AG09309 (cell line): ENCODE results near the gene CXCL17.

ENCODE experiments used
- DNase-seq: peaks from one replicate; pipeline ENCODE4 v3.0.0-alpha.2; 2010; ENCODE audit warnings: low read depth
- H3K4me3 ChIP-seq: 2 replicates; pipeline ENCODE4 v1.5.1; 2011; ENCODE audit warnings: mild to moderate bottlenecking, low read depth, low read length, moderate library complexity; ENCODE audit not compliant: control insufficient read depth
- CTCF ChIP-seq: IDR thresholded peaks from 2 replicates; pipeline ENCODE4 v1.5.1; 2011; ENCODE audit warnings: mild to moderate bottlenecking, low read depth, low read length, inconsistent platforms; ENCODE audit not compliant: insufficient read depth, control insufficient read depth; ENCODE audit errors: missing control alignments

Gene CXCL17

GRCh38 chr19:42421101-42421500, 21.6 kb downstream of the CXCL17 start:
- no peak for TF ChIP-seq CTCF
- DNase-seq, result no peak
- no peak overlapping the region for H3K4me3 ChIP-seq

GRCh38 chr19:42420055-42420544, 22.6 kb downstream of the CXCL17 start:
- peak; percentile 65 for TF ChIP-seq CTCF
- DNase-seq, result no peak
- no peak overlapping the region for H3K4me3 ChIP-seq

GRCh38 chr19:42419309-42419708, 23.4 kb downstream of the CXCL17 start:
- no peak for TF ChIP-seq CTCF
- no peak for DNase-seq

GRCh38 chr19:42412661-42413076, 30.1 kb downstream of the CXCL17 start:
- H3K4me3 ChIP-seq, result no peak overlapping the region
- TF ChIP-seq CTCF, result no peak
- no peak for DNase-seq

More at GRCh38 chr19:42419309-42419708, 23.4 kb downstream of the CXCL17 start:
- H3K4me3 ChIP-seq, result no peak overlapping the region

GRCh38 chr19:42412227-42412626, 30.5 kb downstream of the CXCL17 start:
- H3K4me3 ChIP-seq, result no peak overlapping the region
- DNase-seq, result no peak
- TF ChIP-seq CTCF, result no peak

- no peak overlapping the region for H3K4me3 ChIP-seq
- no peak for DNase-seq
- TF ChIP-seq CTCF, result no peak
Observed at GRCh38 chr19:42411581-42412178, 31.1 kb downstream of the CXCL17 start.
